ENCODE data around the gene SERTAD1.
"Not testable (repeated sequence)": the region's sequence is repeated elsewhere in the genome, so short reads cannot be mapped to it uniquely, and the experiment has no call there.

The SERTAD1 gene

GRCh38 chr19:40443131-40443999 is 17.6 kb upstream of the SERTAD1 start:
- peak overlapping the region; percentile 100 for H3K4me3 ChIP-seq (ENCODE audit: low read depth, low read length)
- TF ChIP-seq CTCF (IDR thresholded peaks at IDR 0.05; ENCODE audit: low read depth, low read length, missing control alignments), result no peak
- in situ Hi-C loops (cut with HindIII; ENCODE audit: low sequenced_read_pairs), result loop anchor here (10.0 kb wide), 1 partner anchor 111 kb away; no protein-coding TSS in a partner anchor
- peak; percentile 99 for DNase-seq (ENCODE audit: low read depth)

- in situ Hi-C loops (cut with HindIII; ENCODE audit: low sequenced_read_pairs), result loop anchor here (10.0 kb wide), 1 partner anchor 112 kb away; no protein-coding TSS in a partner anchor
- no peak for TF ChIP-seq CTCF (IDR thresholded peaks at IDR 0.05; ENCODE audit: low read depth, low read length, missing control alignments)
- DNase-seq (ENCODE audit: low read depth), result no peak
- H3K4me3 ChIP-seq (ENCODE audit: low read depth, low read length), result peak overlapping the region; percentile 100
Measured at GRCh38 chr19:40442328-40443130, 16.7 kb upstream of the SERTAD1 start.

- in situ Hi-C loops (cut with HindIII; ENCODE audit: low sequenced_read_pairs), result loop anchor here (10.0 kb wide), 1 partner anchor 113 kb away; no protein-coding TSS in a partner anchor
- TF ChIP-seq CTCF (IDR thresholded peaks at IDR 0.05; ENCODE audit: low read depth, low read length, missing control alignments), result no peak
- no peak for DNase-seq (ENCODE audit: low read depth)
- no peak overlapping the region for H3K4me3 ChIP-seq (ENCODE audit: low read depth, low read length)
Measured at GRCh38 chr19:40441719-40442253, 16.0 kb upstream of the SERTAD1 start.

GRCh38 chr19:40438284-40438683 is 12.5 kb upstream of the SERTAD1 start:
- no peak for DNase-seq (ENCODE audit: low read depth)
- no peak for TF ChIP-seq CTCF (IDR thresholded peaks at IDR 0.05; ENCODE audit: low read depth, low read length, missing control alignments)
- H3K4me3 ChIP-seq (ENCODE audit: low read depth, low read length), result no peak overlapping the region
- in situ Hi-C loops (cut with HindIII; ENCODE audit: low sequenced_read_pairs), result no loop called here

- DNase-seq (ENCODE audit: low read depth), result peak; percentile 65
Measured at GRCh38 chr19:40433391-40434216, 7.8 kb upstream of the SERTAD1 start.

GRCh38 chr19:40432760-40433159 is 7.0 kb upstream of the SERTAD1 start:
- in situ Hi-C loops (cut with HindIII; ENCODE audit: low sequenced_read_pairs); DNase-seq (ENCODE audit: low read depth): not testable (repeated sequence)
- H3K4me3 ChIP-seq (ENCODE audit: low read depth, low read length), result peak overlapping the region; percentile 40

More at GRCh38 chr19:40433391-40434216, 7.8 kb upstream of the SERTAD1 start:
- no peak for TF ChIP-seq CTCF (IDR thresholded peaks at IDR 0.05; ENCODE audit: low read depth, low read length, missing control alignments)
- peak overlapping the region; percentile 40 for H3K4me3 ChIP-seq (ENCODE audit: low read depth, low read length)
- in situ Hi-C loops (cut with HindIII; ENCODE audit: low sequenced_read_pairs), result no loop called here

Measured in astrocyte of the cerebellum (primary cell).